SK-N-SH (cell line): Measurements from ENCODE around the gene HDAC4. TPM values are rescaled to one million over a fixed set of nuclear protein-coding genes. Genes with fewer than 3 reads are reported as not detected.

ENCODE experiments used
- CTCF ChIA-PET: fragments of 300-600, 350-600 bp; formaldehyde crosslinking; extraction: SDS; loops from one replicate; lab custom pipeline; 2021; lab: Yijun Ruan, JAX
- POLR2A ChIA-PET: fragments of 350-600 bp; sonication (Branson Sonifier 250); formaldehyde crosslinking; extraction: SDS; loops from one replicate; lab custom pipeline; 2020; ENCODE audit warnings: antibody characterized with exemption, inconsistent platforms; lab: Yijun Ruan, JAX
- DNase-seq: peaks from one replicate; pipeline ENCODE4 v3.0.0; 2012
- H2AFZ ChIP-seq: fragments of 200-600 bp; sonication (generic); 2 replicates; pipeline ENCODE4 v1.8.1; 2016; ENCODE audit warnings: antibody characterized with exemption, mild to moderate bottlenecking, low read depth
- H3F3A ChIP-seq: fragments of 200-600 bp; sonication (generic); replicated peaks from 2 replicates; pipeline ENCODE3; 2016; ENCODE audit warnings: antibody characterized with exemption, mild to moderate bottlenecking; ENCODE audit not compliant: insufficient read depth
- H3K27ac ChIP-seq, 2 experiments: fragments of 200-500 bp in 1 of 2; fragments of 200-600 bp in 1 of 2; sonication (Bioruptor generic) in 1 of 2; sonication (generic), shearing (Covaris generic) in 1 of 2; 2 replicates each; pipeline versions ENCODE4 v1.5.1 to v1.6.1; 2014 to 2016; ENCODE audit warnings: low read depth in 2 of 2, inconsistent platforms in 1 of 2, low read length in 1 of 2, mild to moderate bottlenecking in 1 of 2, mixed read lengths in 1 of 2
- H3K27me3 ChIP-seq: fragments of 200-600 bp; sonication (generic), shearing (Covaris generic); 2 replicates; pipeline ENCODE4 v1.6.1; 2016; ENCODE audit warnings: mixed run types; ENCODE audit not compliant: insufficient read depth
- H3K36me3 ChIP-seq, 2 experiments: fragments of 200-500 bp in 1 of 2; fragments of 200-600 bp in 1 of 2; sonication (Bioruptor generic) in 1 of 2; sonication (generic) in 1 of 2; replicated peaks in 1 of 2; 2 replicates each; pipeline versions ENCODE3 to v1.5.1; 2014 to 2016; ENCODE audit warnings: low read length in 1 of 2, mild to moderate bottlenecking in 1 of 2; ENCODE audit not compliant: insufficient read depth in 2 of 2, control insufficient read depth in 1 of 2
- H3K4me1 ChIP-seq, 2 experiments: fragments of 200-500 bp in 1 of 2; fragments of 200-600 bp in 1 of 2; sonication (Bioruptor generic) in 1 of 2; sonication (generic), shearing (Covaris generic) in 1 of 2; 2 replicates each; pipeline versions ENCODE4 v1.5.1 to v1.6.1; 2014 to 2016; ENCODE audit warnings: low read depth in 1 of 2, low read length in 1 of 2, mixed run types in 1 of 2; ENCODE audit not compliant: insufficient read depth in 2 of 2, control insufficient read depth in 1 of 2
- H3K4me2 ChIP-seq: fragments of 200-600 bp; sonication (generic), shearing (Covaris generic); 2 replicates; pipeline ENCODE4 v1.6.1; 2017; ENCODE audit warnings: mixed run types
- H3K4me3 ChIP-seq, 2 experiments: fragments of 200-500 bp in 1 of 2; fragments of 200-600 bp in 1 of 2; sonication (Bioruptor generic) in 1 of 2; sonication (generic), shearing (Covaris generic) in 1 of 2; 2 replicates each; pipeline versions ENCODE4 v1.5.1 to v1.8.1; 2014 to 2016; ENCODE audit warnings: low read depth in 2 of 2, inconsistent platforms in 1 of 2, low read length in 1 of 2, mild to moderate bottlenecking in 1 of 2, mixed read lengths in 1 of 2, moderate library complexity in 1 of 2
- H3K79me2 ChIP-seq: fragments of 200-600 bp; sonication (generic); 2 replicates; pipeline ENCODE4 v1.8.1; 2017; ENCODE audit warnings: mild to moderate bottlenecking; ENCODE audit not compliant: insufficient read depth
- H3K9ac ChIP-seq: fragments of 200-600 bp; sonication (generic); 2 replicates; pipeline ENCODE4 v1.6.1; 2017; ENCODE audit warnings: mixed run types
- H3K9me2 ChIP-seq: fragments of 200-600 bp; sonication (generic); 2 replicates; pipeline ENCODE4 v1.6.1; 2017; ENCODE audit warnings: mixed run types
- H3K9me3 ChIP-seq: fragments of 200-600 bp; sonication (generic); 2 replicates; pipeline ENCODE4 v1.6.1; 2017; ENCODE audit warnings: mixed run types, mild to moderate bottlenecking, moderate library complexity
- H4K20me1 ChIP-seq: fragments of 200-600 bp; sonication (generic); 2 replicates; pipeline ENCODE4 v1.6.1; 2017; ENCODE audit warnings: mild to moderate bottlenecking, mixed run types; ENCODE audit not compliant: insufficient read depth
- CHD2 ChIP-seq: fragments of 150-350 bp; IDR thresholded peaks from 2 replicates; pipeline ENCODE4 v1.6.1; 2018; ENCODE audit warnings: low read length; ENCODE audit not compliant: partially characterized antibody
- CTCF ChIP-seq: fragments of 200-600 bp; sonication (generic); IDR thresholded peaks from 2 replicates; pipeline ENCODE4 v1.6.1; 2017; ENCODE audit warnings: antibody characterized with exemption, mild to moderate bottlenecking, moderate library complexity
- EZH2phosphoT487 ChIP-seq: fragments of 200-600 bp; sonication (generic); IDR thresholded peaks from 2 replicates; pipeline ENCODE4 v1.6.1; 2017; ENCODE audit warnings: low read depth, mixed run types, mild to moderate bottlenecking, antibody characterized with exemption, moderate library complexity, borderline replicate concordance
- GATA2 ChIP-seq: sonication (generic); formaldehyde crosslinking; IDR thresholded peaks from 2 replicates; pipeline ENCODE4 v1.5.0; 2020; ENCODE audit warnings: mild to moderate bottlenecking, missing genetic modification reagents
- IRF3 ChIP-seq: fragments of 150-350 bp; IDR thresholded peaks from 2 replicates; pipeline ENCODE4 v1.6.1; 2016; ENCODE audit warnings: mild to moderate bottlenecking, low read depth, low read length
- JUND ChIP-seq: IDR thresholded peaks from 2 replicates; pipeline ENCODE4 v1.4.0; 2012
- MXI1 ChIP-seq: IDR thresholded peaks from 2 replicates; pipeline ENCODE4 v1.6.1; 2012; ENCODE audit warnings: mild to moderate bottlenecking, low read depth, low read length, improper control_type of control experiment
- NFIC ChIP-seq: IDR thresholded peaks from 2 replicates; pipeline ENCODE4 v1.4.0; 2012; ENCODE audit warnings: borderline replicate concordance
- NRF1 ChIP-seq: IDR thresholded peaks from 2 replicates; pipeline ENCODE4 v1.6.1; 2012; ENCODE audit warnings: low read depth, mild to moderate bottlenecking, low read length
- PBX3 ChIP-seq: IDR thresholded peaks from 2 replicates; pipeline ENCODE4; 2012
- RAD21 ChIP-seq: IDR thresholded peaks from 2 replicates; pipeline ENCODE4 v1.6.1; 2012; ENCODE audit warnings: mild to moderate bottlenecking, low read length
- REST ChIP-seq: IDR thresholded peaks from 2 replicates; pipeline ENCODE4 v1.6.1; 2012; ENCODE audit warnings: mild to moderate bottlenecking, low read depth, low read length, moderate library complexity
- RFX5 ChIP-seq: IDR thresholded peaks from 2 replicates; pipeline ENCODE4 v1.6.1; 2012; ENCODE audit warnings: mild to moderate bottlenecking, improper control_type of control experiment, low read length
- SIN3A ChIP-seq: IDR thresholded peaks from 2 replicates; pipeline ENCODE4 v1.6.1; 2012; ENCODE audit warnings: low read depth, mild to moderate bottlenecking, low read length, moderate library complexity, borderline replicate concordance
- SMC3 ChIP-seq: IDR thresholded peaks from 2 replicates; pipeline ENCODE4 v1.6.1; 2012; ENCODE audit warnings: low read depth, low read length, improper control_type of control experiment
- TEAD4 ChIP-seq: IDR thresholded peaks from 2 replicates; pipeline ENCODE4 v1.4.0; 2012; ENCODE audit warnings: mild to moderate bottlenecking, borderline replicate concordance; ENCODE audit not compliant: insufficient read depth
- USF1 ChIP-seq: IDR thresholded peaks from 2 replicates; pipeline ENCODE4 v1.4.0; 2012; ENCODE audit warnings: low read depth, borderline replicate concordance
- YY1 ChIP-seq: IDR thresholded peaks from 2 replicates; pipeline ENCODE4 v1.4.0; 2012; ENCODE audit warnings: low read depth, mild to moderate bottlenecking
- ZBTB33 ChIP-seq: IDR thresholded peaks from 2 replicates; pipeline ENCODE4 v1.4.0; 2012; ENCODE audit warnings: low read depth, borderline replicate concordance
- WGBS: methylation state at CpG from one replicate; pipeline ENCODE4 v1.1.6; 2017; ENCODE audit warnings: low lambda C conversion rate; 5-methylcytosine and 5-hydroxymethylcytosine counted together
- polyA plus RNA-seq, 3 experiments: library from polyadenylated mRNA; depleted of rRNA; stranded (reverse); fragments of >200 nt; gene quantifications; 2 replicates each; pipeline ENCODE4 v1.2.3, GENCODE V29; 2012

The HDAC4 gene
- polyA plus RNA-seq, 1 of the 3 experiments (the other 2 are of a cell fraction): 5.5 TPM

GRCh38 chr2:239286901-239287300 is 113.9 kb downstream of the HDAC4 start:
- Histone ChIP-seq H3K9ac (no peak overlapping the region), H3K27ac (no peak overlapping the region; a peak in 1 of 4 replicates), H3K9me2 (no peaks in the 10 kb centered on the region), H3K4me2 (no peak overlapping the region), H4K20me1 (no peaks in the 10 kb centered on the region), H3K36me3 (no peaks in the 10 kb centered on the region), H2AFZ (no peak overlapping the region), H3K79me2 (peaks cover 8% of the 10 kb centered on the region; the same call in 1 of the 2 replicates), H3K27me3 (no peaks in the 10 kb centered on the region), H3F3A (no peaks in the 10 kb centered on the region), H3K9me3 (no peaks in the 10 kb centered on the region), H3K4me3 (no peak overlapping the region), H3K4me1 (peaks cover 0 to 44% of the 10 kb centered on the region in 2 experiments; a peak in 3 of 4 replicates)
- ChIA-PET CTCF (no interaction called here), POLR2A (no interaction called here)
- no peak for DNase-seq
- WGBS: 98% methylated on average over 10 of the region's 10 CpGs
- no peak for TF ChIP-seq RAD21
- no peak for TF ChIP-seq SMC3
- no peak for TF ChIP-seq USF1
- no peak for TF ChIP-seq REST
- no peak for TF ChIP-seq JUND
- TF ChIP-seq YY1: no peak
- TF ChIP-seq IRF3: no peak
- no peak for TF ChIP-seq GATA2 (CRISPR knock-in tag)
- no peak for TF ChIP-seq NRF1
- no peak for TF ChIP-seq ZBTB33
- no peak for TF ChIP-seq TEAD4
- TF ChIP-seq MXI1: no peak
- no peak for TF ChIP-seq RFX5
- no peak for TF ChIP-seq SIN3A
- TF ChIP-seq EZH2phosphoT487: no peak
- no peak for TF ChIP-seq CTCF
- TF ChIP-seq PBX3: no peak
- TF ChIP-seq NFIC: no peak
- TF ChIP-seq CHD2: no peak
